CD14-positive monocyte (primary cell): ENCODE measurements around the gene SATB1. TPM values are rescaled to one million over a fixed set of nuclear protein-coding genes. Genes with fewer than 3 reads are reported as not detected.

Experiments
- DNase-seq, 3 donors: peaks; one replicate each; pipeline ENCODE4 v3.0.0-alpha.2; 2011 to 2022
- H2AFZ ChIP-seq: 2 replicates; pipeline ENCODE4 v1.6.0; 2012; ENCODE audit warnings: mild to moderate bottlenecking, low read depth, low read length, inconsistent platforms; ENCODE audit not compliant: insufficient read depth, poor library complexity, severe bottlenecking
- H3K27ac ChIP-seq, 2 donors: 1 replicate in 1 of 2; 2 replicates in 1 of 2; pipeline ENCODE4 v1.5.1; 2012 to 2013; ENCODE audit warnings: low read length in 2 of 2, control low read depth in 1 of 2, inconsistent platforms in 1 of 2, low read depth in 1 of 2, mild to moderate bottlenecking in 1 of 2
- H3K27me3 ChIP-seq, 2 donors: one replicate each; pipeline versions ENCODE4 v1.6.0 to v1.6.1; 2011 to 2013; ENCODE audit warnings: low read length in 2 of 2; ENCODE audit not compliant: control insufficient read depth in 2 of 2, insufficient read depth in 2 of 2
- H3K36me3 ChIP-seq, 2 donors: replicated peaks in 1 of 2; 1 replicate in 1 of 2; 2 replicates in 1 of 2; pipeline versions ENCODE4 v1.5.1 to v1.6.1; 2012 to 2013; ENCODE audit warnings: low read length in 2 of 2, control low read depth in 1 of 2, inconsistent platforms in 1 of 2, mild to moderate bottlenecking in 1 of 2; ENCODE audit not compliant: insufficient read depth in 2 of 2, control insufficient read depth in 1 of 2
- H3K4me1 ChIP-seq, 2 donors: 1 replicate in 1 of 2; 2 replicates in 1 of 2; pipeline versions ENCODE4 v1.5.1 to v1.6.1; 2012 to 2013; ENCODE audit warnings: low read length in 2 of 2, control low read depth in 1 of 2, inconsistent platforms in 1 of 2, mild to moderate bottlenecking in 1 of 2, moderate library complexity in 1 of 2; ENCODE audit not compliant: insufficient read depth in 2 of 2, control insufficient read depth in 1 of 2
- H3K4me2 ChIP-seq: replicated peaks from 2 replicates; pipeline ENCODE3; 2012; ENCODE audit warnings: low read length, moderate library complexity, mild to moderate bottlenecking; ENCODE audit not compliant: poor library complexity, severe bottlenecking; ENCODE audit errors: extremely low read depth
- H3K4me3 ChIP-seq, 3 experiments: fragments of 200-600 bp in 1 of 3; sonication (generic) in 1 of 3; replicated peaks in 1 of 3; 1 replicate in 2 of 3; 2 replicates in 1 of 3; pipeline ENCODE4 v1.5.1; 2011 to 2013; ENCODE audit warnings: low read length in 3 of 3, mild to moderate bottlenecking in 3 of 3, control low read depth in 2 of 3, low read depth in 2 of 3, inconsistent platforms in 1 of 3, moderate library complexity in 1 of 3
- H3K79me2 ChIP-seq: 2 replicates; pipeline ENCODE4 v1.6.0; 2012; ENCODE audit warnings: mild to moderate bottlenecking, control low read depth, inconsistent platforms, low read length, moderate library complexity; ENCODE audit not compliant: insufficient read depth
- H3K9ac ChIP-seq: 2 replicates; pipeline ENCODE4 v1.6.0; 2017; ENCODE audit warnings: low read length, mild to moderate bottlenecking; ENCODE audit not compliant: insufficient read depth, poor library complexity, severe bottlenecking
- H3K9me3 ChIP-seq, 2 donors: replicated peaks in 1 of 2; 1 replicate in 1 of 2; 2 replicates in 1 of 2; pipeline versions ENCODE4 v1.5.1 to v1.6.1; 2012 to 2013; ENCODE audit warnings: low read length in 2 of 2, control low read depth in 1 of 2; ENCODE audit not compliant: control insufficient read depth in 1 of 2, insufficient read depth in 1 of 2
- H4K20me1 ChIP-seq: 2 replicates; pipeline ENCODE4 v1.6.0; 2012; ENCODE audit warnings: mild to moderate bottlenecking, low read length, control low read depth, moderate library complexity; ENCODE audit not compliant: insufficient read depth
- H3K27ac Mint-ChIP-seq, 7 donors: one replicate each; pipeline ENCODE4 v1.8.0; 2020; ENCODE audit warnings: mild to moderate bottlenecking in 7 of 7, mixed read lengths in 7 of 7, moderate library complexity in 6 of 7, inconsistent platforms in 2 of 7
- H3K27me3 Mint-ChIP-seq, 3 donors: one replicate each; pipeline ENCODE4 v1.8.0; 2021 to 2022; ENCODE audit warnings: low read depth in 3 of 3, mild to moderate bottlenecking in 3 of 3, mixed read lengths in 3 of 3, moderate library complexity in 3 of 3, inconsistent platforms in 1 of 3
- H3K36me3 Mint-ChIP-seq, 2 donors: one replicate each; pipeline ENCODE4 v1.8.0; 2020; ENCODE audit warnings: mixed read lengths in 2 of 2, inconsistent platforms in 1 of 2, mild to moderate bottlenecking in 1 of 2
- H3K4me1 Mint-ChIP-seq: one replicate; pipeline ENCODE4 v1.8.0; 2020; ENCODE audit warnings: mild to moderate bottlenecking, mixed read lengths
- H3K4me3 Mint-ChIP-seq, 2 donors: one replicate each; pipeline ENCODE4 v1.8.0; 2020; ENCODE audit warnings: mild to moderate bottlenecking in 2 of 2, mixed read lengths in 2 of 2, moderate library complexity in 1 of 2
- H3K9me3 Mint-ChIP-seq, 7 donors: one replicate each; pipeline ENCODE4 v1.8.0; 2020 to 2022; ENCODE audit warnings: mixed read lengths in 7 of 7, mild to moderate bottlenecking in 6 of 7, moderate library complexity in 6 of 7, inconsistent platforms in 2 of 7
- CTCF ChIP-seq: fragments of 200-600 bp; IDR thresholded peaks from one replicate; pipeline ENCODE4 v1.8.0; 2022; ENCODE audit warnings: antibody characterized with exemption, mild to moderate bottlenecking
- WGBS: methylation state at CpG from one replicate; pipeline ENCODE4 v1.1.5; 2013; ENCODE audit warnings: missing lambda C conversion rate; ENCODE audit not compliant: insufficient coverage; 5-methylcytosine and 5-hydroxymethylcytosine counted together
- intact Hi-C, 2 donors: fragments of 100-400 bp; cut with micrococcal nuclease; formaldehyde crosslinking; loops; one replicate each; pipeline versions ENCODE4 v1.15.0 to v1.15.1; 2023
- polyA plus RNA-seq, 3 donors: library from polyadenylated mRNA; depleted of rRNA in 1 of 3; unstranded in 2 of 3; stranded (reverse) in 1 of 3; fragments of 300-500 nt in 2 of 3; fragments of >200 nt in 1 of 3; fragmentation: Illumina TruSeq in 2 of 3; gene quantifications; 1 replicate in 2 of 3; 2 replicates in 1 of 3; pipeline ENCODE4 v1.2.3, GENCODE V29; 2012 to 2021

Gene SATB1
- polyA plus RNA-seq, 3 donors, result 4.3 to 35.3 (median 6.9) TPM

DNA sequence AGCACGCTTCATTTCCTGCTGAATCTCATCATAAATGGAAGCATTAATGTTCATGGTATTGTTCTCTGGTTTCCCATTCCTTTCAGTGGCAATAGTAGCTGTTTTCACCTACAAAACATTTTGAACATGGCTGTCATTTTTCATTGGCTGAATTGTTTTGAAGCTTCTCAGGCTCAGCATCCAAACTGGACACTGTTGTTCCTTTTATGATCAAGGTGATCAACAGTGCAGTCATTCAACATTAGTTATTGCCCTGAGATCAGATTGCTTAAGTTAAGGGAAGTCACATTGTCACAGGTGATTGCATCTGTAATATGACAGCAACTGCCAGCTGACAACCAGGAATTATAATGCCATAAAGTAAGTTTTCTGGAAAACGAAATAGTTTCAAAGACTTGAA is 46.9 kb downstream of the SATB1 start:
- no peaks in the 10 kb centered on the region for H4K20me1 ChIP-seq
- TF ChIP-seq CTCF, result no peak
- Mint-ChIP-seq H3K36me3 (peaks cover 22 to 38% of the 10 kb centered on the region in 2 donors), H3K4me1 (no peaks in the 10 kb centered on the region), H3K9me3 (no peaks in the 10 kb centered on the region), H3K4me3 (no peak overlapping the region), H3K27me3 (no peaks in the 10 kb centered on the region), H3K27ac (no peak overlapping the region)
- WGBS, result 100% methylated on average over 1 of the region's 2 CpGs
- peaks cover 41 to 68% of the 10 kb centered on the region in 2 donors for H3K36me3 ChIP-seq
- DNase-seq, result no peak
- no peak overlapping the region for H3K4me2 ChIP-seq
- H3K4me3 ChIP-seq, result no peak overlapping the region
- H3K27ac ChIP-seq, result no peak overlapping the region
- H3K79me2 ChIP-seq, result no peaks in the 10 kb centered on the region
- H2AFZ ChIP-seq, result no peak overlapping the region
- no peak overlapping the region for H3K9ac ChIP-seq
- no peaks in the 10 kb centered on the region for H3K4me1 ChIP-seq
- no peaks in the 10 kb centered on the region for H3K9me3 ChIP-seq
- H3K27me3 ChIP-seq, result no peaks in the 10 kb centered on the region
- intact Hi-C loops, result no loop called here

GRCh38 chr3:18376682-18377081 is 48.5 kb downstream of the SATB1 start:
- H3K27ac Mint-ChIP-seq, result no peak overlapping the region
- no peaks in the 10 kb centered on the region for H3K9me3 Mint-ChIP-seq
- H3K36me3 Mint-ChIP-seq, result peaks cover 28 to 39% of the 10 kb centered on the region in 2 donors
- H2AFZ ChIP-seq, result no peak overlapping the region
- WGBS, result 100% methylated on average over 1 of the region's 3 CpGs
- no peaks in the 10 kb centered on the region for H3K9me3 ChIP-seq
- no peak for DNase-seq
- H3K36me3 ChIP-seq, result peaks cover 41 to 70% of the 10 kb centered on the region in 2 donors
- H4K20me1 ChIP-seq, result no peaks in the 10 kb centered on the region
- H3K79me2 ChIP-seq, result no peaks in the 10 kb centered on the region
- H3K4me1 Mint-ChIP-seq, result no peaks in the 10 kb centered on the region
- no peaks in the 10 kb centered on the region for H3K4me1 ChIP-seq
- H3K27me3 Mint-ChIP-seq, result no peaks in the 10 kb centered on the region
- no peak overlapping the region for H3K4me2 ChIP-seq
- intact Hi-C loops, result no loop called here
- H3K27me3 ChIP-seq, result no peaks in the 10 kb centered on the region
- no peak overlapping the region for H3K9ac ChIP-seq
- no peak overlapping the region for H3K27ac ChIP-seq
- TF ChIP-seq CTCF, result no peak
- H3K4me3 ChIP-seq, result no peak overlapping the region
- no peak overlapping the region for H3K4me3 Mint-ChIP-seq
